Kidney (tissue), 14 donors: ENCODE data around the gene PEPD. TPM values are rescaled to one million over a fixed set of nuclear protein-coding genes. Genes with fewer than 3 reads are reported as not detected.
A peak's percentile ranks its signal among the peaks of the same experiment; 100 is the strongest.

Experiments
- DNase-seq, 5 donors: peaks; one replicate each; pipeline ENCODE4 v3.0.0-alpha.2; 2013 to 2020
- FAIRE-seq: peaks from 2 replicates; lab custom pipeline; 2012; peaks lifted over from hg19 to GRCh38; lab: Jason Lieb, UNC
- H3K27ac ChIP-seq, 2 donors: one replicate each; pipeline ENCODE4 v1.7.0; 2013; ENCODE audit warnings: low read depth in 2 of 2, low read length in 2 of 2, inconsistent platforms in 1 of 2
- H3K27me3 ChIP-seq: one replicate; pipeline ENCODE4 v1.7.1; 2013; ENCODE audit warnings: low read length, inconsistent platforms; ENCODE audit not compliant: control insufficient read depth, insufficient read depth
- H3K36me3 ChIP-seq, 3 donors: one replicate each; pipeline versions ENCODE4 v1.7.0 to v1.7.1; 2013; ENCODE audit warnings: low read length in 3 of 3, control low read depth in 1 of 3, inconsistent platforms in 1 of 3; ENCODE audit not compliant: insufficient read depth in 3 of 3, control insufficient read depth in 2 of 3
- H3K4me1 ChIP-seq, 3 donors: one replicate each; pipeline versions ENCODE4 v1.7.0 to v1.7.1; 2013; ENCODE audit warnings: low read length in 3 of 3, inconsistent platforms in 1 of 3, low read depth in 1 of 3; ENCODE audit not compliant: control insufficient read depth in 2 of 3, insufficient read depth in 2 of 3
- H3K4me3 ChIP-seq, 3 donors: one replicate each; pipeline versions ENCODE4 v1.7.0 to v1.8.1; 2013; ENCODE audit warnings: low read length in 3 of 3, control low read depth in 1 of 3, inconsistent platforms in 1 of 3
- H3K9ac ChIP-seq, 3 donors: one replicate each; pipeline versions ENCODE4 v1.7.0 to v1.7.1; 2013; ENCODE audit warnings: low read length in 3 of 3, control low read depth in 1 of 3, inconsistent platforms in 1 of 3
- H3K9me3 ChIP-seq, 3 donors: one replicate each; pipeline versions ENCODE4 v1.7.0 to v1.7.1; 2013; ENCODE audit warnings: low read length in 3 of 3, control low read depth in 1 of 3, inconsistent platforms in 1 of 3; ENCODE audit not compliant: control insufficient read depth in 2 of 3, insufficient read depth in 1 of 3
- CTCF ChIP-seq: IDR thresholded peaks from 3 replicates; pipeline ENCODE4 v1.5.1; 2012; ENCODE audit warnings: mild to moderate bottlenecking, moderate library complexity, borderline replicate concordance; ENCODE audit not compliant: insufficient read depth; ENCODE audit errors: extremely low read depth
- intact Hi-C: fragments of 100-400 bp; cut with DNase I; formaldehyde crosslinking; loops from one replicate; pipeline ENCODE4 v1.11.1; 2022
- polyA plus RNA-seq: library from polyadenylated mRNA; stranded (reverse); fragments of 350-450 nt; fragmentation: Illumina TruSeq; extraction: RNeasy Lipid Tissue Mini Kit (QIAGEN cat#74804); gene quantifications from one replicate; pipeline ENCODE4 v1.2.3, GENCODE V29; 2014; ENCODE audit warnings: low read depth, low replicate concordance; ENCODE audit not compliant: insufficient read depth
- total RNA-seq: library from RNA; stranded (reverse); fragmentation: NEBNext Ultra II Directional; extraction: Animal tissue kit (Norgen Biotek cat#: 25700); gene quantifications from one replicate; pipeline ENCODE4 v1.2.1, GENCODE V29; 2021
- donor health status: control.
- donor health status: control.
- donor health status: control.
- donor health status: control.
- donor health status: control.
- donor health status: DM: yes; HTN: yes; CAD: no.
- donor health status: Normal renal cell carcinoma (clear cell type).

The PEPD gene
- total and polyA plus RNA-seq, 2 donors from 2014 or later = 71.4 to 402 TPM

- peaks cover 2 to 17% (median 10%) of the 10 kb centered on the region in 3 donors for H3K36me3 ChIP-seq
- intact Hi-C loops = no loop called here
- no peak for FAIRE-seq
Observed at GRCh38 chr19:33472691-33473652, 48.6 kb downstream of the PEPD start.

GRCh38 chr19:33472226-33472625 lies 49.4 kb downstream of the PEPD start:
- Histone ChIP-seq H3K36me3 (peaks cover 0 to 13% (median 6%) of the 10 kb centered on the region in 3 donors), H3K27ac (no peak overlapping the region), H3K9ac (no peak overlapping the region), H3K9me3 (no peaks in the 10 kb centered on the region), H3K4me3 (no peak overlapping the region), H3K4me1 (no peaks in the 10 kb centered on the region), H3K27me3 (no peaks in the 10 kb centered on the region)
- DNase-seq (no peak), FAIRE-seq (no peak)
- intact Hi-C loops = no loop called here
- TF ChIP-seq CTCF = no peak

More at GRCh38 chr19:33472691-33473652, 48.6 kb downstream of the PEPD start:
- no peak overlapping the region for H3K4me3 ChIP-seq
- DNase-seq = peak in 2 of 5 donors; percentile 45 to 57
- H3K27me3 ChIP-seq = no peaks in the 10 kb centered on the region
- H3K4me1 ChIP-seq = no peaks in the 10 kb centered on the region
- no peak for TF ChIP-seq CTCF
- no peak overlapping the region for H3K27ac ChIP-seq
- no peak overlapping the region for H3K9ac ChIP-seq
- H3K9me3 ChIP-seq = no peaks in the 10 kb centered on the region

- Histone ChIP-seq H3K4me1 (no peaks in the 10 kb centered on the region), H3K4me3 (no peak overlapping the region), H3K9me3 (no peaks in the 10 kb centered on the region), H3K9ac (no peak overlapping the region), H3K27ac (no peak overlapping the region), H3K27me3 (no peaks in the 10 kb centered on the region), H3K36me3 (peaks cover 0 to 9% (median 2%) of the 10 kb centered on the region in 3 donors)
- intact Hi-C loops = no loop called here
- FAIRE-seq (no peak), DNase-seq (no peak)
- TF ChIP-seq CTCF = no peak
Observed at GRCh38 chr19:33471111-33471996, 50.2 kb downstream of the PEPD start.
